HFF-Myc (cell line): ENCODE data around the gene MR1.

Source experiments
- DNase-seq: peaks from one replicate; pipeline ENCODE4 v3.0.0-alpha.2; 2011; ENCODE audit warnings: low read depth; ENCODE audit errors: extremely low read depth
- H3K4me3 ChIP-seq: replicated peaks from 2 replicates; pipeline ENCODE4 v1.5.1; 2011; ENCODE audit warnings: low read depth, mild to moderate bottlenecking, control low read depth, low read length
- TF ChIP-seq, protein P1 (sequence below): IDR thresholded peaks from 2 replicates; pipeline ENCODE4 v1.5.1; 2012; ENCODE audit warnings: mild to moderate bottlenecking, low read depth, low read length, control low read depth; ENCODE audit errors: missing control alignments

Gene MR1

GRCh38 chr1:181097242-181097641, 63.5 kb downstream of the MR1 start:
- DNase-seq: no peak
- TF ChIP-seq, protein P1, sequence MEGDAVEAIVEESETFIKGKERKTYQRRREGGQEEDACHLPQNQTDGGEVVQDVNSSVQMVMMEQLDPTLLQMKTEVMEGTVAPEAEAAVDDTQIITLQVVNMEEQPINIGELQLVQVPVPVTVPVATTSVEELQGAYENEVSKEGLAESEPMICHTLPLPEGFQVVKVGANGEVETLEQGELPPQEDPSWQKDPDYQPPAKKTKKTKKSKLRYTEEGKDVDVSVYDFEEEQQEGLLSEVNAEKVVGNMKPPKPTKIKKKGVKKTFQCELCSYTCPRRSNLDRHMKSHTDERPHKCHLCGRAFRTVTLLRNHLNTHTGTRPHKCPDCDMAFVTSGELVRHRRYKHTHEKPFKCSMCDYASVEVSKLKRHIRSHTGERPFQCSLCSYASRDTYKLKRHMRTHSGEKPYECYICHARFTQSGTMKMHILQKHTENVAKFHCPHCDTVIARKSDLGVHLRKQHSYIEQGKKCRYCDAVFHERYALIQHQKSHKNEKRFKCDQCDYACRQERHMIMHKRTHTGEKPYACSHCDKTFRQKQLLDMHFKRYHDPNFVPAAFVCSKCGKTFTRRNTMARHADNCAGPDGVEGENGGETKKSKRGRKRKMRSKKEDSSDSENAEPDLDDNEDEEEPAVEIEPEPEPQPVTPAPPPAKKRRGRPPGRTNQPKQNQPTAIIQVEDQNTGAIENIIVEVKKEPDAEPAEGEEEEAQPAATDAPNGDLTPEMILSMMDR: no peak
- no peak overlapping the region for H3K4me3 ChIP-seq

GRCh38 chr1:181099152-181100014, 65.6 kb downstream of the MR1 start:
- no peak overlapping the region for H3K4me3 ChIP-seq
- TF ChIP-seq, protein P1: no peak
- no peak for DNase-seq

GRCh38 chr1:181100015-181100905, 66.5 kb downstream of the MR1 start:
- no peak overlapping the region for H3K4me3 ChIP-seq
- no peak for DNase-seq
- TF ChIP-seq, protein P1: no peak

GRCh38 chr1:181100934-181101333, 67.2 kb downstream of the MR1 start:
- TF ChIP-seq, protein P1: no peak
- DNase-seq: no peak
- no peak overlapping the region for H3K4me3 ChIP-seq

DNA sequence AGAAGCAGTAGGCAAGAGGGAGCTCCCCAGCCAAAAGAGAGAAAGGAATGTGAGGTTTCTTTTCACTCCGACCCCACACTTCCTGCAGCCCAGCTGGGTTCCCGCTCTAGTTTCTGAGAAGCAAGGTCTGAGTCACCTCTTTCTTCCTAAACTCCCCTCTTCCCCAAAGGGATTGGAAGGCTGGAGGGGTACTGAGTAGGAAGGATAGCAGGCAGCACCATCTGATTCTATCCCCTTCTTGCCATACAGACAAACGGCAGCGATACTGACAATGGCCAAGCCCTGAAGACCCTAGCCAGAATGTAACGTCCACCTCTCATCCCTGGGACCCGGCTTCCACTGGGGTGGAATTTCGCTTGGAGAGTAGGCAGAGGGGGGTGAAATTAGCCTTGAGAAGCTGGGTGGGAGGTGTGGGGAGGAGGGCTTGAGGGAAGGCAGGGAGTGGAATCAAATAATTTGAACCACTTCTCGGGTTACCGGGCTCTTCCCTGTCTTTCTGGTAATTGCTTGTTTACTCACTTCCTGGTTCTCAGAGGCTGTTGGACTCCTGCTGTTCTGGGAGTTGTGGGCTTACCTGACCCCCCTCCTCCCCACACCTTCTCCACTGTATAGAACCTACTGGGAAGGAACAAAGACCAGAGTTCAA, 67.9 kb downstream of the MR1 start:
- TF ChIP-seq, protein P1: no peak
- no peak for DNase-seq
- H3K4me3 ChIP-seq: no peak overlapping the region

DNA sequence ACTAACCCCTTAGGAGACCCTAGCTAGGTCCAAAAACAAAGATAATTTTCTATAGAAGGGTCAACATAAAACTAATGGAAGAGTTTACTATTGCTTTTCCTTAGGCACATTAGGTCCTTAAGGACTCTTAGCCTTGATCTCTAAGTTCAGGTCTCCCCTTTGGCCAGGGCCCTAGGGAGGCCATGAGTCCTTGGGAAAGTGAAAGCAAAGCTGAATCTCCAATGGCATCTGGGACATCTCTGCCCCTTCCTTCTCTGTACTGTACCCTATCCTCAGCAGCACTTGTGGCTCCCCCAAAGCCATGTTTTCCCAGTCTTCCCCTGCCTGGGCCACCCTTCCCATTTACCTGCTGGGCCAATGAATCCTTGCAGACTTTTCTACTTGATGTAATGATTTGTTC, 69.1 kb downstream of the MR1 start:
- no peak overlapping the region for H3K4me3 ChIP-seq
- no peak for DNase-seq
- TF ChIP-seq, protein P1: no peak
